NT2/D1 (cell line): ENCODE data around the gene NR1H3.

Experiments
- DNase-seq: peaks from one replicate; pipeline ENCODE4 v3.0.0-alpha.2; 2011; ENCODE audit warnings: low read depth, low spot score
- H3K27me3 ChIP-seq: 2 replicates; pipeline ENCODE4 v1.6.0; 2011; ENCODE audit warnings: mild to moderate bottlenecking; ENCODE audit not compliant: insufficient read length, insufficient read depth
- H3K36me3 ChIP-seq: 2 replicates; pipeline ENCODE4 v1.6.1; 2011; ENCODE audit warnings: mild to moderate bottlenecking, low read length, mixed read lengths; ENCODE audit not compliant: insufficient read depth, insufficient read length
- H3K4me1 ChIP-seq: 2 replicates; pipeline ENCODE4 v1.5.1; 2011; ENCODE audit not compliant: insufficient read depth, insufficient read length
- H3K4me3 ChIP-seq: 2 replicates; pipeline ENCODE4 v1.5.1; 2011; ENCODE audit warnings: low read depth; ENCODE audit not compliant: insufficient read length
- H3K9ac ChIP-seq: 2 replicates; pipeline ENCODE4 v1.6.0; 2011; ENCODE audit warnings: low read depth; ENCODE audit not compliant: insufficient read length
- H3K9me3 ChIP-seq: 2 replicates; pipeline ENCODE4 v1.5.1; 2011; ENCODE audit warnings: mild to moderate bottlenecking, low read length; ENCODE audit not compliant: insufficient read depth
- SUZ12 ChIP-seq: IDR thresholded peaks from 2 replicates; pipeline ENCODE4 v1.6.1; 2011; ENCODE audit not compliant: insufficient read length, insufficient read depth; ENCODE audit errors: extremely low read depth
- YY1 ChIP-seq: IDR thresholded peaks from 2 replicates; pipeline ENCODE4 v1.6.1; 2011; ENCODE audit not compliant: insufficient read length, insufficient read depth
- ZNF274 ChIP-seq: IDR thresholded peaks from 2 replicates; pipeline ENCODE4 v1.6.1; 2011; ENCODE audit warnings: mild to moderate bottlenecking, low read depth, low read length

The NR1H3 gene

DNA sequence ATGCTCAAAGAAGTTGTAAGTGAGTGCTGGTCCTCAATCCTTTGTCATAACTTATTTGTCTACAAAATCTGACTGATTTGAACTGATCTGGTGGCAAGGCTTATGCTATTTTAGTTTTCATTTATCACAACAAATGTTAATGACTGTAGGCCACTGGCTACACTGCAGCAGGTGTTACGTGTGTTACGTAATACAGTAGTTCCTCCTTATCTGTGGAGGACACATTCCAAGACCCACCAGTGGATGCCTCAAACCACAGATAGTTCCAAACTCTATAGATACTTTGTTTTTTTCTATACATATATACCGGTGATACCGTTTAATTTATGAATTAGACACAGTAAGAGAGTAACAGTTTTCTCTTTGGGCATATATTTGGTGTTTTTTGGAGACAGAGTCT is 19.1 kb downstream of the NR1H3 start:
- Histone ChIP-seq H3K4me3 (no peak overlapping the region), H3K36me3 (peaks cover 73% of the 10 kb centered on the region), H3K9me3 (no peaks in the 10 kb centered on the region), H3K9ac (no peak overlapping the region), H3K27me3 (no peaks in the 10 kb centered on the region), H3K4me1 (peaks cover 2% of the 10 kb centered on the region)
- TF ChIP-seq SUZ12 (no peak), YY1 (no peak), ZNF274 (no peak)
- DNase-seq = no peak

DNA sequence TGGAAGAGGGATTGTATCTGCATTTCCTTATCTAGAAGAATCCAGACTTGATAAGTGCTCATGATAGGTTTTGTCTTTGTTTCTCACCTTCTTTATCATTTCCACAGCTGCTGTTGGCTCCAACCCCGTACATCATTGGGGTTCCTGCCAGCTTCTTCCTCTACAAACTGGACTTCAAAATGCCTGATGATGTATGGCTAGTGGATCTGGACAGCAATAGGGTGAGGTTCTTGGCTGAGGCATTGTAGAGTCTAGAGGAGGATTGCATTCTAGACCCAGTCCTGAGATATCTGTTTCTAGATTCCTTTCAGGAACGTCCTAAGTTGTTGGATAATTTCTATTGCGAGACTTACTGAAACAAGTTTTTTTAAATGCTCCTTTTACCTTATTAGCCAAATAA is 20.3 kb downstream of the NR1H3 start:
- no peak for TF ChIP-seq YY1
- TF ChIP-seq SUZ12 = no peak
- TF ChIP-seq ZNF274 = no peak
- Histone ChIP-seq H3K9me3 (no peaks in the 10 kb centered on the region), H3K4me3 (no peak overlapping the region), H3K36me3 (peaks cover 83% of the 10 kb centered on the region), H3K4me1 (no peaks in the 10 kb centered on the region), H3K27me3 (no peaks in the 10 kb centered on the region), H3K9ac (no peak overlapping the region)
- DNase-seq = no peak

DNA sequence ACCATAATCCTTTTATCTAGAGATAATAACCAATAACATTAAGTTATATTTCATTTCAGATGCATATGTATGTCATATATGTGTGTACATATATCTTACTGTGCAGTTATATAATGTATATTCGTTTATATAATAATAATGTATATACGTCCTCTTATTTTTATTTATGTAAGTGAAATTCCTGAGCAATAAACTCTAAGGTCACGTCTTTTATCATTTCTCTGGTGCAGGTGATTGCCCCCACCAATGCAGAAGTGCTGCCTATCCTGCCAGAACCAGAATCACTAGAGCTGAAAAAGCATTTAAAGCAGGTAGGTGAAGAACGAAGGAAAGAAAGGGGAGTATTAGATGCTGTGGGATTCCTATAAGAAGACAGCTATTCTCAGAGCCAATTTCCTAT is 21.0 kb downstream of the NR1H3 start:
- no peaks in the 10 kb centered on the region for H3K4me1 ChIP-seq
- no peak for DNase-seq
- peaks cover 83% of the 10 kb centered on the region for H3K36me3 ChIP-seq
- TF ChIP-seq SUZ12 = no peak
- TF ChIP-seq YY1 = no peak
- TF ChIP-seq ZNF274 = no peak
- H3K27me3 ChIP-seq = no peaks in the 10 kb centered on the region
- H3K9ac ChIP-seq = no peak overlapping the region
- H3K9me3 ChIP-seq = no peaks in the 10 kb centered on the region
- no peak overlapping the region for H3K4me3 ChIP-seq

DNA sequence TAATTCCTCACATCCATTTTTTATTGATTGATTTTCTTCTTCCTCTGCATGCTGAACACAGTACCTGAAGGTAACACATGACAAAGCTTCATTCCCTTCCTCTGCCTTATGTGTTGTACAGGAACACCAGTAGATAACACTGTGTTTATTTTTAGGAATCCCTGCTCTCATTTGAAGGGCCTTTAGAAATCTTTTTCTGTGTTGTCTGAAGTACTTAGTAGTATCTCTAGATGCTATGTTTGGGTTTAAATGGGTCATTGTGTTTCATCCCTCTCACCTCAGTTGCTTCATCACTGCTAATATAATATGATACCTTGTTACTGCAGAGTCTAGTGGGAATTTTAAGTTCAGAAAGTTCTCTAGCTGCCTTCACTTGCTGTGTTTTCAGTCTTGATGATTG is 22.3 kb downstream of the NR1H3 start:
- peaks cover 83% of the 10 kb centered on the region for H3K36me3 ChIP-seq
- H3K4me1 ChIP-seq = no peaks in the 10 kb centered on the region
- H3K9ac ChIP-seq = no peak overlapping the region
- DNase-seq = no peak
- H3K4me3 ChIP-seq = no peak overlapping the region
- no peaks in the 10 kb centered on the region for H3K9me3 ChIP-seq
- no peaks in the 10 kb centered on the region for H3K27me3 ChIP-seq
- no peak for TF ChIP-seq ZNF274
- no peak for TF ChIP-seq SUZ12
- TF ChIP-seq YY1 = no peak

DNA sequence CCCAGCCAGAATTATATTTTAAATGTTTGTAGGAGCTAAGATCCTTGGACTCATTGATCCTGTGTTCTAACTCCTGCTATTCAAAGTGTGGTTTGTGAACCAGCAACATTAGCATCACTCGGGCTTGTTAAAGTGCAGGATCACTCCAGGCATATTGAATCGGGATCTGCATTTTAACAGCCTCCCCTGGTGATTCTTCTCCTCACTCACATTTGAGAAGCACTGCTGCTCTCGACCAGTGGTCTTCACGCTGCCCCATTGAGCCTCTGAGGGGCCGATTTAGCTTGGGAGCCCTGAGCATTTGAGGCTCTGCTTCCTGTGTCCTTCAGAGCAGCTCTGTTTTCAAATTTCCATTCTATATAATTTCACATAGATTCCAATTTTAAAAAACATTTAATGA is 23.1 kb downstream of the NR1H3 start:
- DNase-seq = no peak
- H3K36me3 ChIP-seq = peaks cover 84% of the 10 kb centered on the region
- no peaks in the 10 kb centered on the region for H3K27me3 ChIP-seq
- no peaks in the 10 kb centered on the region for H3K4me1 ChIP-seq
- H3K4me3 ChIP-seq = no peak overlapping the region
- TF ChIP-seq YY1 (no peak), ZNF274 (no peak), SUZ12 (no peak)
- no peaks in the 10 kb centered on the region for H3K9me3 ChIP-seq
- no peak overlapping the region for H3K9ac ChIP-seq

DNA sequence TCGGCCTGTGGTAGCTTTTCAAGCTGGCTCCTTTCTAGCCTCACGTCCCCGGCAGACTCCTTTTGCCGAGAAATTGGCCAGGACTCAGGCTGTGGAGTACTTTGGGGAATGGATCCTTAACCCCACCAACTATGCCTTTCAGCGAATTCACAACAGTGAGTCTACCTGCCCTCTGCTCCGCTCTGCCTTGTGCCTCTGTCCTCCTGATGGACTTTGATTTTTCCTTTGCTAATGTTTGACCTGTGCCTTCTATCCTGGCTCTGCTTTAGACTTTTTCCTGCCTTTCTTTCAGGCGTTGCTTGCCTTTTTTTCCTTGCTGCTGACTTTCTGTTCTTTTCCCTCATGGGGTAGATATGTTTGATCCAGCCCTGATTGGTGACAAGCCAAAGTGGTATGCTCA is 24.7 kb downstream of the NR1H3 start:
- Histone ChIP-seq H3K4me3 (no peak overlapping the region), H3K36me3 (peaks cover 82% of the 10 kb centered on the region), H3K4me1 (no peaks in the 10 kb centered on the region), H3K27me3 (no peaks in the 10 kb centered on the region), H3K9me3 (no peaks in the 10 kb centered on the region), H3K9ac (no peak overlapping the region)
- TF ChIP-seq ZNF274 = no peak
- TF ChIP-seq YY1 = no peak
- TF ChIP-seq SUZ12 = no peak
- DNase-seq = no peak

DNA sequence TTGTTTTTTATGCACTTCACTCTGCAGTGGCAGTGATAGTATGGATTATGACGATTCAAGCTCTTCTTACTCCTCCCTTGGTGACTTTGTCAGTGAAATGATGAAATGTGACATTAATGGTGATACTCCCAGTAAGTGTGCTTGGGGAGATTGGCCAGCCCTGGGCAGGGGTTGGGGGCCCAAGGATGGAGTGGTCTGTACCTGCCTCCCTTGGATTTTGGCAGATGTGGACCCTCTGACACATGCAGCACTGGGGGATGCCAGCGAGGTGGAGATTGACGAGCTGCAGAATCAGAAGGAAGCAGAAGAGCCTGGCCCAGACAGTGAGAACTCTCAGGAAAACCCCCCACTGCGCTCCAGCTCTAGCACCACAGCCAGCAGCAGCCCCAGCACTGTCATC is 26.4 kb downstream of the NR1H3 start:
- no peaks in the 10 kb centered on the region for H3K4me1 ChIP-seq
- H3K9ac ChIP-seq = no peak overlapping the region
- no peaks in the 10 kb centered on the region for H3K27me3 ChIP-seq
- no peaks in the 10 kb centered on the region for H3K9me3 ChIP-seq
- TF ChIP-seq YY1 (no peak), ZNF274 (no peak), SUZ12 (no peak)
- H3K36me3 ChIP-seq = peaks cover 80% of the 10 kb centered on the region
- no peak overlapping the region for H3K4me3 ChIP-seq
- no peak for DNase-seq

DNA sequence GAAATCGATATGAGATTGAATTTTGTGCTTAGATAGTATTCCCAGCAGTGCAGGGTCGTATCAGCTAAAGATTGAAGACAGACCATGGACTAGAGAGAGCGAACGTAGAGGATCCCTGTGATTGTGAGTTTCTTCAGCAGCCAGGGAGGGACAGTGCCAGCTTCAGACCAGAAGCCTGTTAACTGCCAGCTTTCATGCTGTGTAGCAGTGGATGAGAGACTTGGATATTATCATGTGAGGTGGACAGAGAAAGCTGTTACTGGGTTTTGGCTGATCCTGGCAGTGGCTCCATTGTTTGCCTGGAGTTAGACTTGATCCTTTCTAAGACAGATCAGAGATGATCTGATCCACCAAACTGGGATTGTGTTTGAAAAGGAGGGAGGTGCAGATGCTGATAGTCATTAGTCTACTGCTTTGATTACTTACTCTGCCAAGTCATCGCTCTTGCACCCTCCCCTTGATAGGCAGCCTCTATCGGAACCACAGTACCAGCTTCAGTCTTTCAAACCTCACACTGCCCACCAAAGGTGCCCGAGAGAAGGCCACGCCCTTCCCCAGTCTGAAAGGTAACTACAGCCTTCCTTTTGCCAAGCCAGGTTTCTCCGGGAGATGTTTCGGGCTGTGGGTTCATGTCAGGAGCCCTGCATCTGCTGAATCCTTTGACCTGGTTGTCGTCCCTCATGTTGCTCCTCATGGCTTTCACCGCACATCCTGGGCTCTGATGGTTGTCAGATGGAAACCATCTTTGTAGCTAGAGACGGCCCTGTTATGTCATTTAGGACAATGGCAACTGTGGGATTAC is 28.4 kb downstream of the NR1H3 start:
- H3K4me3 ChIP-seq = no peak overlapping the region
- no peak for TF ChIP-seq YY1
- no peak for TF ChIP-seq ZNF274
- TF ChIP-seq SUZ12 = no peak
- no peaks in the 10 kb centered on the region for H3K27me3 ChIP-seq
- H3K9ac ChIP-seq = no peak overlapping the region
- no peaks in the 10 kb centered on the region for H3K9me3 ChIP-seq
- H3K4me1 ChIP-seq = no peaks in the 10 kb centered on the region
- DNase-seq = no peak
- peaks cover 87% of the 10 kb centered on the region for H3K36me3 ChIP-seq
